ENCODE data around the gene RFLNA. TPM values are rescaled to one million over a fixed set of nuclear protein-coding genes. Genes with fewer than 3 reads are reported as not detected.

RFLNA gene
- polyA plus RNA-seq, 1 donor (not counting 4 experiments of a cell fraction or from before 2014, with no cell fraction given): 1.1 TPM

DNA sequence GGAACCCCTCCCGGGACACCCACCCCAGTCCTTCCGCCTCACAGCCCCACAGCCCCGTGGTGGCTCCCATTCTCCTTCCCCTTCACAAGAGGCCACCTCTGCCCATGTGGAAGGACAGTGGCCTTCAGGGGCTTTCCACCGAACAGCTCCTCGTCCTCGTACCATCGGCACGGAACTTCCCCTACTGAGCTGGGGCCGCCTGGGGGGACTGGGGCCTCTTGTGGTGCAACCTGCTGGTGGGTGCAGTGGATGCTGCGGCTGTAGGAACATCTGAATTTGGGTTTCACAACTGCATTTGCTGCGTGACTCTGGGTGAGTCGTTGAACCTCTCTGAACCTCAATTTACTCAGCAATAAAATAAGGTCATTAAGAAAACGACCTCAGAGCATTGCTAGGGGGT lies 50.9 kb downstream of the RFLNA start:
- DNase-seq (ENCODE audit: low read depth, low spot score): no peak
- Histone ChIP-seq H3K27me3 (ENCODE audit: control insufficient read depth, extremely low read depth, insufficient read depth, low read length) (no peaks in the 10 kb centered on the region), H3K9me3 (ENCODE audit: control insufficient read depth, low read depth, low read length) (no peaks in the 10 kb centered on the region), H3K4me2 (ENCODE audit: control insufficient read depth, extremely low read depth, insufficient read depth, low read depth, low read length) (no peak overlapping the region), H3K36me3 (ENCODE audit: control insufficient read depth in 2 of 2, extremely low read depth in 1 of 2, insufficient read depth in 2 of 2, low read length in 2 of 2) (peaks cover 15 to 37% of the 10 kb centered on the region in 2 experiments), H3K79me2 (ENCODE audit: control insufficient read depth, insufficient read depth, low read length) (no peaks in the 10 kb centered on the region), H3K9me1 (ENCODE audit: control insufficient read depth, extremely low read depth, insufficient read depth, low read length) (no peaks in the 10 kb centered on the region), H2AFZ (ENCODE audit: control insufficient read depth, low read length) (no peak overlapping the region), H3K9ac (ENCODE audit: control insufficient read depth, extremely low read depth, insufficient read depth, low read length) (no peak overlapping the region), H3K4me1 (ENCODE audit: control insufficient read depth, extremely low read depth, insufficient read depth, low read length) (no peaks in the 10 kb centered on the region), H3K27ac (ENCODE audit: control insufficient read depth, insufficient read depth, low read length) (no peak overlapping the region), H3K4me3 (ENCODE audit: control insufficient read depth in 2 of 3, extremely low read depth in 1 of 3, insufficient read depth in 2 of 3, low read depth in 1 of 3, low read length in 3 of 3) (no peak overlapping the region), H4K20me1 (ENCODE audit: control insufficient read depth, extremely low read depth, insufficient read depth, low read length) (no peaks in the 10 kb centered on the region)
- FAIRE-seq: no peak
- dilution Hi-C loops (cut with MboI; ENCODE audit: extremely low pct_ligation_motif_present, low sequenced_read_pairs): no loop called here
- no peak for TF ChIP-seq EZH2 (IDR thresholded peaks at IDR 0.05; ENCODE audit: low read length)
- TF ChIP-seq, protein P1, sequence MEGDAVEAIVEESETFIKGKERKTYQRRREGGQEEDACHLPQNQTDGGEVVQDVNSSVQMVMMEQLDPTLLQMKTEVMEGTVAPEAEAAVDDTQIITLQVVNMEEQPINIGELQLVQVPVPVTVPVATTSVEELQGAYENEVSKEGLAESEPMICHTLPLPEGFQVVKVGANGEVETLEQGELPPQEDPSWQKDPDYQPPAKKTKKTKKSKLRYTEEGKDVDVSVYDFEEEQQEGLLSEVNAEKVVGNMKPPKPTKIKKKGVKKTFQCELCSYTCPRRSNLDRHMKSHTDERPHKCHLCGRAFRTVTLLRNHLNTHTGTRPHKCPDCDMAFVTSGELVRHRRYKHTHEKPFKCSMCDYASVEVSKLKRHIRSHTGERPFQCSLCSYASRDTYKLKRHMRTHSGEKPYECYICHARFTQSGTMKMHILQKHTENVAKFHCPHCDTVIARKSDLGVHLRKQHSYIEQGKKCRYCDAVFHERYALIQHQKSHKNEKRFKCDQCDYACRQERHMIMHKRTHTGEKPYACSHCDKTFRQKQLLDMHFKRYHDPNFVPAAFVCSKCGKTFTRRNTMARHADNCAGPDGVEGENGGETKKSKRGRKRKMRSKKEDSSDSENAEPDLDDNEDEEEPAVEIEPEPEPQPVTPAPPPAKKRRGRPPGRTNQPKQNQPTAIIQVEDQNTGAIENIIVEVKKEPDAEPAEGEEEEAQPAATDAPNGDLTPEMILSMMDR (optimal IDR thresholded peaks at IDR 0.05 in 1 of 3, IDR thresholded peaks at IDR 0.05 in 1 of 3, conservative IDR thresholded peaks at IDR 0.05 in 1 of 3; ENCODE audit: extremely low read depth in 1 of 3, insufficient read depth in 2 of 3, low read length in 3 of 3): no peak

DNA sequence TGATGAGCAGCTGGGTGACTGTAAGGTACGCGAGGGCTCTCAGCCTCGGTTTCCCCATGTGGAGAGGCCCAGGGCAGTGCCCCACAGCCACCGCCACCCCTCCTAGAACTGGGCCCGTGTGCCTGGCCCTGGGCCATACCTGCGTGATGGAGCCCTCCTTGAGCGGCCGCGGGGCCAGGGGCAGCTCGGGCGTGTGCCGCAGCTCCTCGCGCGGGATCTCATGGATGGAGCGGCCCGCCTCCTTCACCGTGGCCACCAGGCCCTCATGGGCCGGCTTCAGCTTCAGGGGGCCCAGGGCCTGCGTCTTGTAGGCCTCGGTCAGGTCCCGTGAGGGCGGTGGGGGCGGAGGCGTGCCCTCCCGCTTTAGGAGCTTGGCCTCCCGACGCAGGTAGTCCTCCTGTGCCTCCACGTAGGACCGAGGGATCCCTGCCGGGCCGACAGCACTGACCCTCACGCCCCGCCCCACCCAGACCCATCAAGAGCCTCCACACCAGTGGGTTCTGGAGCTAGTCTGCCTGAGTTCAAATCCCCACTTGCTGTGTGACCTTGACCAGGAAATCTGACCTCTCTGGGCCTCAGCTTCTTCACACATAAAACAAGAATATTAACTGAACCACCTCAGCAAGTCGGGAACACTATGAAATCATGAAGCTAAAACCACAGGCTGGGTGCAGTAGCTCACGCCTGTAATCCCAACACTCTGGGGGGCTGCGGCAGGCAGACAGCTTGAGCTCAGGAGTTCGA lies 51.7 kb downstream of the RFLNA start:
- no peaks in the 10 kb centered on the region for H4K20me1 ChIP-seq (ENCODE audit: control insufficient read depth, extremely low read depth, insufficient read depth, low read length)

More for the DNA sequence above, 51.7 kb downstream of the RFLNA start:
- Histone ChIP-seq H3K36me3 (ENCODE audit: control insufficient read depth in 2 of 2, extremely low read depth in 1 of 2, insufficient read depth in 2 of 2, low read length in 2 of 2) (peaks cover 19 to 39% of the 10 kb centered on the region in 2 experiments), H3K9me3 (ENCODE audit: control insufficient read depth, low read depth, low read length) (no peaks in the 10 kb centered on the region), H3K4me3 (ENCODE audit: control insufficient read depth in 2 of 3, extremely low read depth in 1 of 3, insufficient read depth in 2 of 3, low read depth in 1 of 3, low read length in 3 of 3) (no peak overlapping the region), H2AFZ (ENCODE audit: control insufficient read depth, low read length) (no peak overlapping the region), H3K79me2 (ENCODE audit: control insufficient read depth, insufficient read depth, low read length) (no peaks in the 10 kb centered on the region), H3K4me2 (ENCODE audit: control insufficient read depth, extremely low read depth, insufficient read depth, low read depth, low read length) (no peak overlapping the region), H3K9me1 (ENCODE audit: control insufficient read depth, extremely low read depth, insufficient read depth, low read length) (no peaks in the 10 kb centered on the region), H3K9ac (ENCODE audit: control insufficient read depth, extremely low read depth, insufficient read depth, low read length) (no peak overlapping the region), H3K27ac (ENCODE audit: control insufficient read depth, insufficient read depth, low read length) (no peak overlapping the region), H3K27me3 (ENCODE audit: control insufficient read depth, extremely low read depth, insufficient read depth, low read length) (no peaks in the 10 kb centered on the region), H3K4me1 (ENCODE audit: control insufficient read depth, extremely low read depth, insufficient read depth, low read length) (no peaks in the 10 kb centered on the region)
- FAIRE-seq: no peak
- no peak for DNase-seq (ENCODE audit: low read depth, low spot score)
- TF ChIP-seq EZH2 (IDR thresholded peaks at IDR 0.05; ENCODE audit: low read length): no peak
- TF ChIP-seq, protein P1 (optimal IDR thresholded peaks at IDR 0.05 in 1 of 3, IDR thresholded peaks at IDR 0.05 in 1 of 3, conservative IDR thresholded peaks at IDR 0.05 in 1 of 3; ENCODE audit: extremely low read depth in 1 of 3, insufficient read depth in 2 of 3, low read length in 3 of 3): no peak
- dilution Hi-C loops (cut with MboI; ENCODE audit: extremely low pct_ligation_motif_present, low sequenced_read_pairs): no loop called here
